ENCODE results near the gene RPS14.

The RPS14 gene

DNA sequence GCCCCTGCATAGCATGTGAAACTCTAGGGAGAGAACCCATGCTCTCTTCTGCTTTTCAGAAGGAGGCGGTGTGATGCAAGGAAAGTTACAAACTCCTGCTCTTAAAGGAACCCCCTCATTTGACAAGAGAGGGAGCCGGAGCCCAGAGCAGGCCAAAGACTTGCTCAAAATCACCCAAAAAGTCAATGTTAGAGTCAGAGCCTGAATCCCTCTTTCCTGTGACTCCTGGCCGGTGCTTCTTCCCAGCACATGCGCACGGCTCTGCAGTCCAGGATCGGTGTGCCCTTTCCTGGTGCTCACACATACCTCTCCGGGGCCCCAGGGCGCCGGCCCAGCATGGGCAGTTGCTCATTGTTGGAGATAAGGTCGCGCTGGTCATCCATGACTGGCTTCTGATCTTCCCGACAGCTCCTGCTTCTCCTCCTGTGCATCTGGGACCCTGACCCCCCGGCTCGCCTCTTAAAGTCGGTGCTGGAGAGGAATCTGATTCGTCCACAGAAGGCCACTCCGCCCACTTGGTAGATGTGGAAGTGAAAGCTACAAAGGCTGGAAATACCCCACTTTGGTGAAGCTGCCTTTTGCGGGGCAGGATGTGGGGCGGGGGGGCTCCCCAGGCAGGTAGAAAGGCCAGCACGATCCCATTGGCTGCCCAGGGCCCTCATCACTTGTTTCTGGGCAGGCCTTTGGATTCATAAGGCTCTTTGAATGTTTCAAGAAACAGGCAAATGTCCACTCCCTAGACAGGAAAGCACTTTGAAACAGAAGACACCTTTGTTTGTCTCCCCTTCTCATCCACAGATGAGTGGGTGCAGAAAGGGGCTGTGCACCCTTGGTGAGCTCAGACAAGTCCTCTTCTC, 37.0 kb downstream of the RPS14 start, which contains the start of gene CD74:
TSS of gene CD74 (minus strand) at position 592 of the 857 bp plus-strand sequence. CDS start at position 431, 161 bp downstream.
- no peak within 1 kb of the TSS for H3K9ac ChIP-seq (ENCODE audit: low read depth, low read length, poor library complexity, severe bottlenecking)
- no peaks in the 10 kb centered on the region for H3K9me3 ChIP-seq (ENCODE audit: insufficient read depth, low read depth, low read length)
- TF ChIP-seq, protein P1, sequence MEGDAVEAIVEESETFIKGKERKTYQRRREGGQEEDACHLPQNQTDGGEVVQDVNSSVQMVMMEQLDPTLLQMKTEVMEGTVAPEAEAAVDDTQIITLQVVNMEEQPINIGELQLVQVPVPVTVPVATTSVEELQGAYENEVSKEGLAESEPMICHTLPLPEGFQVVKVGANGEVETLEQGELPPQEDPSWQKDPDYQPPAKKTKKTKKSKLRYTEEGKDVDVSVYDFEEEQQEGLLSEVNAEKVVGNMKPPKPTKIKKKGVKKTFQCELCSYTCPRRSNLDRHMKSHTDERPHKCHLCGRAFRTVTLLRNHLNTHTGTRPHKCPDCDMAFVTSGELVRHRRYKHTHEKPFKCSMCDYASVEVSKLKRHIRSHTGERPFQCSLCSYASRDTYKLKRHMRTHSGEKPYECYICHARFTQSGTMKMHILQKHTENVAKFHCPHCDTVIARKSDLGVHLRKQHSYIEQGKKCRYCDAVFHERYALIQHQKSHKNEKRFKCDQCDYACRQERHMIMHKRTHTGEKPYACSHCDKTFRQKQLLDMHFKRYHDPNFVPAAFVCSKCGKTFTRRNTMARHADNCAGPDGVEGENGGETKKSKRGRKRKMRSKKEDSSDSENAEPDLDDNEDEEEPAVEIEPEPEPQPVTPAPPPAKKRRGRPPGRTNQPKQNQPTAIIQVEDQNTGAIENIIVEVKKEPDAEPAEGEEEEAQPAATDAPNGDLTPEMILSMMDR (conservative IDR thresholded peaks at IDR 0.05; ENCODE audit: low read length): no peak
- no peak for TF ChIP-seq EZH2phosphoT487 (IDR thresholded peaks at IDR 0.05; ENCODE audit: borderline replicate concordance)
- no peaks in the 10 kb centered on the region for H4K20me1 ChIP-seq (ENCODE audit: insufficient read depth, low read length, poor library complexity, severe bottlenecking)
- H3K79me2 ChIP-seq (ENCODE audit: insufficient read depth, low read length): no peaks in the 10 kb centered on the region
- no peak within 1 kb of the TSS for H3K4me2 ChIP-seq (ENCODE audit: low read depth, low read length, poor library complexity, severe bottlenecking)
- no peak within 1 kb of the TSS for H2AFZ ChIP-seq (ENCODE audit: low read length)
- no peaks in the 10 kb centered on the region for H3K27me3 ChIP-seq (ENCODE audit: insufficient read depth, low read length, poor library complexity, severe bottlenecking)
- no peak within 1 kb of the TSS for H3K4me3 ChIP-seq (ENCODE audit: low read length, poor library complexity, severe bottlenecking)
- H3K9me2 ChIP-seq (replicated peaks; ENCODE audit: low read depth, low read length): no peaks in the 10 kb centered on the region
- no peaks in the 10 kb centered on the region for H3K36me3 ChIP-seq (ENCODE audit: insufficient read depth, low read length)
- H3F3A ChIP-seq (ENCODE audit: low read depth): no peaks in the 10 kb centered on the region
- peaks cover 5% of the 10 kb centered on the region for H3K4me1 ChIP-seq (ENCODE audit: insufficient read depth, low read length, poor library complexity, severe bottlenecking)

DNA sequence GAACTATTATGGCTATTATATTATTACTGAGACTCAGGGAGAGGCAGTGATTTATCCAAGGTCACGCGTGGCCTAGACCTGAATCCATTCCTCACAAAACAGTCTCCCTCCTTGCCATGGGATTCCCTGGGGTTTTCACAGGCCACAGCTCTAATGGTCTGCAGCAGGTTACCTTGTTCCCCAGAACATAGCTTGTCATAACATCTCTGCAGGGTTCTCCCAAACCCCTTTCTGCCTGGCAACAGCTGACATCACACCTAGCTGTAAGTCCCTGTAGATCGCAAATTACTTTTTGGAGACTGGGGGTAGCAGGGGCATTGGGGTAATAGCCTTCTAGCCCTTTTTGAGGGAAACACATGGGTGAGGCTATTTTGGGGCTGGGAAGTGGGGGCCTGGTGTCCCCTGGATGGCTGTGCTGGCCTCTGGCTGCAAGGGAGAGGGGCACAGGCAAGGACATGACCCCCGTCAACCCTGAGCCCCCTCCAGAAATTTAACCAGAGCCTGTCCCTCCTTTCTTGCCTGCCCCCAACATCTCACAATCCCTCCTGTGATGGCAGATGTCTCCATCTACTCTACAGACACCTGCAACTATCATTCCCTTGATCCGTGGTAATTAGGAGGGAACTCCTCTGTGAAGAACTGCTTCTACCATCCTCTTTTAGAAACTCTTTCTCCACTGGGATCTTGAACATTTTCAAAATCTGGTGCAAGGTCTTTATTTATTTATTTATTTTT, 38.1 kb downstream of the RPS14 start:
- Histone ChIP-seq H3K9ac (ENCODE audit: low read depth, low read length, poor library complexity, severe bottlenecking) (no peak overlapping the region), H3K9me2 (replicated peaks; ENCODE audit: low read depth, low read length) (no peaks in the 10 kb centered on the region), H2AFZ (ENCODE audit: low read length) (no peak overlapping the region), H4K20me1 (ENCODE audit: insufficient read depth, low read length, poor library complexity, severe bottlenecking) (no peaks in the 10 kb centered on the region), H3F3A (ENCODE audit: low read depth) (no peaks in the 10 kb centered on the region), H3K79me2 (ENCODE audit: insufficient read depth, low read length) (no peaks in the 10 kb centered on the region), H3K9me3 (ENCODE audit: insufficient read depth, low read depth, low read length) (no peaks in the 10 kb centered on the region), H3K4me1 (ENCODE audit: insufficient read depth, low read length, poor library complexity, severe bottlenecking) (peaks cover 5% of the 10 kb centered on the region), H3K4me3 (ENCODE audit: low read length, poor library complexity, severe bottlenecking) (no peak overlapping the region), H3K27me3 (ENCODE audit: insufficient read depth, low read length, poor library complexity, severe bottlenecking) (no peaks in the 10 kb centered on the region), H3K36me3 (ENCODE audit: insufficient read depth, low read length) (no peaks in the 10 kb centered on the region), H3K4me2 (ENCODE audit: low read depth, low read length, poor library complexity, severe bottlenecking) (no peak overlapping the region)
- TF ChIP-seq, protein P1 (conservative IDR thresholded peaks at IDR 0.05; ENCODE audit: low read length): no peak
- TF ChIP-seq EZH2phosphoT487 (IDR thresholded peaks at IDR 0.05; ENCODE audit: borderline replicate concordance): no peak

DNA sequence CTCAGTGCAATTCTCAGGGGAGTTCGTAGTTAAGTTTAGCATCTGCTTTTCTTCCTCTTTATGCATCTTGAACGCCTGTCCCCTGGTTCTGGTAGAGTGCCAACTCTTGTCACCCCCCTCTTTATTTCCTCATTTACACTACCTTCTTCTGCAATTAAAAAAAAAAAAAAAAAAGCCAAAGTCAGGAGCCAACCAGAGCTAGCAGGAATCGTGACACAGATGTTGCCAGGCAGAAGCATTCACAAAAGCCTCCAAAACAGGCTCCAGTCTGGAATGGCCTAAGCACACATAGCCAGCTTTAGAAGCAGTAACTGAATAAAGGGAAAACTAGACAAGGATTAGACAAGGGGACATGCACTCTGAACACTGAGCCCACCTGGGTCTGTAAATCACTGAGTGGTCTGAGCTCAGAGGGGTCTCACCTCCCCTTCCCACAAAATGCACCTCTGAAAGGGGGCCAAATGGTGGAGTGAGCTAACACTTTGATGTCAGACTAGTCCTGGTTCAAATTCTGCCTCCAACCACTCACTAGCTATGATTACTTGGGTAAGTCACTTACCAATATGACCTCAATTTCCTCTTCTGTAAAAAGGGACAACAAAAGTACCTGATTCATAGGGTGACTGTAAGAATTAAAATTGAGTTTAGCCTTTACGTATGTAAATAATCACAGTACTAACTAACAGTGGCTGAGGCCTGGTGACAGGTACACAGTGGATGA, 38.9 kb downstream of the RPS14 start:
- Histone ChIP-seq H3K4me2 (ENCODE audit: low read depth, low read length, poor library complexity, severe bottlenecking) (peak overlapping the region; percentile 66), H3K9me2 (replicated peaks; ENCODE audit: low read depth, low read length) (no peaks in the 10 kb centered on the region), H4K20me1 (ENCODE audit: insufficient read depth, low read length, poor library complexity, severe bottlenecking) (no peaks in the 10 kb centered on the region), H3K36me3 (ENCODE audit: insufficient read depth, low read length) (no peaks in the 10 kb centered on the region), H3K9ac (ENCODE audit: low read depth, low read length, poor library complexity, severe bottlenecking) (peak overlapping the region; percentile 46), H2AFZ (ENCODE audit: low read length) (peak overlapping the region; percentile 89), H3K79me2 (ENCODE audit: insufficient read depth, low read length) (no peaks in the 10 kb centered on the region), H3F3A (ENCODE audit: low read depth) (no peaks in the 10 kb centered on the region), H3K4me3 (ENCODE audit: low read length, poor library complexity, severe bottlenecking) (peak overlapping the region; percentile 59), H3K4me1 (ENCODE audit: insufficient read depth, low read length, poor library complexity, severe bottlenecking) (peaks cover 5% of the 10 kb centered on the region), H3K9me3 (ENCODE audit: insufficient read depth, low read depth, low read length) (no peaks in the 10 kb centered on the region), H3K27me3 (ENCODE audit: insufficient read depth, low read length, poor library complexity, severe bottlenecking) (no peaks in the 10 kb centered on the region)
- no peak for TF ChIP-seq EZH2phosphoT487 (IDR thresholded peaks at IDR 0.05; ENCODE audit: borderline replicate concordance)
- TF ChIP-seq, protein P1 (conservative IDR thresholded peaks at IDR 0.05; ENCODE audit: low read length): no peak

All from Loucy (cell line).